HFFc6 (cell line): Measurements from ENCODE around the gene RASA3. TPM values are rescaled to one million over a fixed set of nuclear protein-coding genes. Genes with fewer than 3 reads are reported as not detected.

Experiments used
- DNase-seq: peaks from one replicate; pipeline ENCODE4 v3.0.0-alpha.2; 2018
- H3K27ac Mint-ChIP-seq: 2 replicates; pipeline ENCODE4 v1.8.0; 2020; ENCODE audit warnings: mild to moderate bottlenecking, mixed read lengths
- H3K27me3 Mint-ChIP-seq: 2 replicates; pipeline ENCODE4 v1.8.0; 2021; ENCODE audit warnings: mild to moderate bottlenecking, moderate library complexity, mixed read lengths; ENCODE audit not compliant: insufficient read depth
- H3K36me3 Mint-ChIP-seq: 2 replicates; pipeline ENCODE4 v1.8.0; 2021; ENCODE audit warnings: low read depth, mixed read lengths
- H3K4me1 Mint-ChIP-seq: 2 replicates; pipeline ENCODE4 v1.8.0; 2020; ENCODE audit warnings: low read depth, mixed read lengths
- H3K4me3 Mint-ChIP-seq: 2 replicates; pipeline ENCODE4 v1.8.0; 2020; ENCODE audit warnings: mild to moderate bottlenecking, moderate library complexity, mixed read lengths
- H3K9me3 Mint-ChIP-seq: 2 replicates; pipeline ENCODE4 v1.8.0; 2020; ENCODE audit warnings: mild to moderate bottlenecking, mixed read lengths
- total RNA-seq, 6 experiments: library from RNA; stranded (reverse); fragmentation: NEBNext Ultra II Directional; extraction: Animal tissue kit (Norgen Biotek cat#: 25700); gene quantifications; 2 replicates in 1 of 6; 3 replicates in 5 of 6; pipeline ENCODE4 v1.2.3, GENCODE V29; 2021
- TF ChIP-seq, protein P1 (sequence below): fragments of 200-600 bp; sonication (generic); IDR thresholded peaks from 2 replicates; pipeline ENCODE4 v1.5.0; 2021; ENCODE audit warnings: antibody characterized with exemption, mild to moderate bottlenecking

RASA3 gene
- total RNA-seq, 6 experiments from 2014 or later: 31.6 to 37.6 (median 33.1) TPM

GRCh38 chr13:114144606-114145244 is 12.3 kb upstream of the RASA3 start:
- no peak overlapping the region for H3K27ac Mint-ChIP-seq
- peaks cover 16% of the 10 kb centered on the region for H3K27me3 Mint-ChIP-seq
- TF ChIP-seq, protein P1, sequence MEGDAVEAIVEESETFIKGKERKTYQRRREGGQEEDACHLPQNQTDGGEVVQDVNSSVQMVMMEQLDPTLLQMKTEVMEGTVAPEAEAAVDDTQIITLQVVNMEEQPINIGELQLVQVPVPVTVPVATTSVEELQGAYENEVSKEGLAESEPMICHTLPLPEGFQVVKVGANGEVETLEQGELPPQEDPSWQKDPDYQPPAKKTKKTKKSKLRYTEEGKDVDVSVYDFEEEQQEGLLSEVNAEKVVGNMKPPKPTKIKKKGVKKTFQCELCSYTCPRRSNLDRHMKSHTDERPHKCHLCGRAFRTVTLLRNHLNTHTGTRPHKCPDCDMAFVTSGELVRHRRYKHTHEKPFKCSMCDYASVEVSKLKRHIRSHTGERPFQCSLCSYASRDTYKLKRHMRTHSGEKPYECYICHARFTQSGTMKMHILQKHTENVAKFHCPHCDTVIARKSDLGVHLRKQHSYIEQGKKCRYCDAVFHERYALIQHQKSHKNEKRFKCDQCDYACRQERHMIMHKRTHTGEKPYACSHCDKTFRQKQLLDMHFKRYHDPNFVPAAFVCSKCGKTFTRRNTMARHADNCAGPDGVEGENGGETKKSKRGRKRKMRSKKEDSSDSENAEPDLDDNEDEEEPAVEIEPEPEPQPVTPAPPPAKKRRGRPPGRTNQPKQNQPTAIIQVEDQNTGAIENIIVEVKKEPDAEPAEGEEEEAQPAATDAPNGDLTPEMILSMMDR: no peak
- H3K36me3 Mint-ChIP-seq: no peaks in the 10 kb centered on the region
- no peak for DNase-seq
- H3K4me3 Mint-ChIP-seq: no peak overlapping the region
- H3K4me1 Mint-ChIP-seq: no peaks in the 10 kb centered on the region
- no peaks in the 10 kb centered on the region for H3K9me3 Mint-ChIP-seq

GRCh38 chr13:114143806-114144605 is 11.6 kb upstream of the RASA3 start:
- Mint-ChIP-seq H3K27me3 (peaks cover 16% of the 10 kb centered on the region), H3K36me3 (no peaks in the 10 kb centered on the region), H3K27ac (no peak overlapping the region), H3K4me3 (no peak overlapping the region), H3K9me3 (no peaks in the 10 kb centered on the region), H3K4me1 (no peaks in the 10 kb centered on the region)
- TF ChIP-seq, protein P1: peak; percentile 45; the same call in 1 of the 2 replicates
- DNase-seq: no peak

DNA sequence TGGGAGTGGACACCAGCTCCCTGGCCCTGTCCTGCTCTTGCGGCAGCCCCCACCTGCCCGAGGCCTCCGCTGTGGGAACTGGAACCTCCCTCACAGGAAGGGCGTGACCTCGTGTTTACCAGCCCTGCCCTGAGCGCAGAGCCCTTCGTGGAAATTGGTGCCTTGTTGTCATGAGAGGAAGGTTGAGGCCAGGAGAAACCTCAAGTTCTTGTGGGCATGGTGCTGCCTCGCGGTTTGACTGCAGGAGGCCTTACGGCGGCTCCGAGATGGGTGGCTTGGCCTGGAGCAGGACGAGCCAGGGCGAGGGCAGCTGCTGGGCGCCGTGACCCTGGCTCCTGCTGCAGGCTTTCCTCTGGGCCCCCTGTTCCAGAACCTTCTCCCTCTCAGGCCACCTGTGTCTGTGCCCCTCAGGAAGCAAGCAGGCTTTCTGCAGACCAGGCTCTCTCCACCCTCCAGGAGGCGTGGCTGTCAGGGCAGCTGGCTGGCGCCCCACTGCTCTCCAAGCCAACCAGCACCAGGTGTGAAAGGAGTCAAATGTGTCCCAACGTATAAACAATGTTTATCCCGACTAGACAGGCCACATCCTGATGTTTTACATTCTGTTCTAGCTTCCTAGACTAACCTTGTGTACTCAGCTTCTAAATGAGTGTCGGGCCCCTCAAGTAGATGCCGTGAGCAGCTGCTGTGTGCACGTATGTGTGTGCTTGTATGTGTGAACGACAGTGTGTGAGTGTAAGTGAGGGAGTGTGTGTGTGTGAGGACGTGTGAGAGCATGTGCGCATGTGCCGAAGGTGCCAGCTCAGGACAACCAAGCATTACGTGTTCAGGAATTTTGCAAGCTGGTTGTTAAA is 10.4 kb upstream of the RASA3 start:
- no peak overlapping the region for H3K27ac Mint-ChIP-seq
- no peak for DNase-seq
- H3K4me1 Mint-ChIP-seq: no peaks in the 10 kb centered on the region
- no peak overlapping the region for H3K4me3 Mint-ChIP-seq
- peaks cover 1% of the 10 kb centered on the region; the same call in 1 of the 2 replicates for H3K9me3 Mint-ChIP-seq
- TF ChIP-seq, protein P1: no peak
- peaks cover 12% of the 10 kb centered on the region for H3K27me3 Mint-ChIP-seq
- peaks cover 2% of the 10 kb centered on the region for H3K36me3 Mint-ChIP-seq

DNA sequence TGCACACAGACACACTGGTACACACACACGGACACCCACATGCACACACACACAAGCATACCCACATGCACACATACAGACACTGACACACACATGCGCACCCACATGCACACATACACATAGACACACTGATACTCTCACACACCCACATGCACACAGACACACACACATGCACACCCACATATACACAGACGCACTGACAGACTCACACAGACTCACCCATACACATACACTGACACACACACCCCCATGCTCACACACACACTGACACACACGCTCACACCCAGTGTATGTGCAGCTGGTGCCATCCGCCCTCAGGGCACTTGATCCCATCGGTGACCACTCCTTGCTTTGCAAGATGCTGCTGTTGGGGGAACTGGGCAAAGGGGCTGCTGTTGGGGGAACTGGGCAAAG is 9.7 kb upstream of the RASA3 start:
- no peak for DNase-seq
- Mint-ChIP-seq H3K9me3 (peaks cover 6% of the 10 kb centered on the region; the same call in 1 of the 2 replicates), H3K27ac (no peak overlapping the region), H3K4me1 (no peaks in the 10 kb centered on the region), H3K36me3 (peaks cover 4% of the 10 kb centered on the region), H3K4me3 (no peak overlapping the region), H3K27me3 (peaks cover 12% of the 10 kb centered on the region)
- TF ChIP-seq, protein P1: no peak

DNA sequence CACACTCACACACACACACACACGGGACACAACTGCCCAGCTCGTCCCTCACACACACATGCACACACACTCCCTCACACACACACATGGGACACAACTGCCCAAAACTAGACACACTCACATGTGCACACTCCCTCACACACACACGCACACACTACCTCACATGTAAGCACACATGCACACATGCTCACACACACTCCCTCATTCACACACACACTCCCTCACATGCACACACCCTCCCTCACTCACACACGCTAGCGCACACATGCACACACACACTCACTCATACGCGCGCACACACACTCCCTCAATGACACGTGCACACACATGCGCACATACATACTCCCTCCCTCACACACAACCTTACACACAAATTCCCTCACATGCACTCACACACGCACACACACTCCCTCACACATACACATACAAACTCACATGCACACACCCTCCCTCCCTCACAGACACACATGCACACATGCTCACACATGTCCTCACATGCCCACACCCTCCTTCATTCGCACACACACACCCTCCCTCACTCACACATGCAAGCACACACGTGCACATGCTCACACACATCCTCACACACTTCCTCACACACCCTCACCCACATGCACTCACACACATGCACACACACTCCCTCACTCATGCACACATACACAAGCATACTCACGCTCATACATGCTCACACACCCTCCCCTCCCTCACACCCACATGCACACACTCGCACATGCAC is 9.0 kb upstream of the RASA3 start:
- Mint-ChIP-seq H3K27ac (no peak overlapping the region), H3K9me3 (peaks cover 6% of the 10 kb centered on the region; the same call in 1 of the 2 replicates), H3K4me1 (no peaks in the 10 kb centered on the region), H3K27me3 (peaks cover 6% of the 10 kb centered on the region), H3K4me3 (no peak overlapping the region), H3K36me3 (peaks cover 4% of the 10 kb centered on the region)
- DNase-seq: no peak
- TF ChIP-seq, protein P1: no peak
